ENCODE data around the gene SEMA4F.

- TF ChIP-seq, protein P1, sequence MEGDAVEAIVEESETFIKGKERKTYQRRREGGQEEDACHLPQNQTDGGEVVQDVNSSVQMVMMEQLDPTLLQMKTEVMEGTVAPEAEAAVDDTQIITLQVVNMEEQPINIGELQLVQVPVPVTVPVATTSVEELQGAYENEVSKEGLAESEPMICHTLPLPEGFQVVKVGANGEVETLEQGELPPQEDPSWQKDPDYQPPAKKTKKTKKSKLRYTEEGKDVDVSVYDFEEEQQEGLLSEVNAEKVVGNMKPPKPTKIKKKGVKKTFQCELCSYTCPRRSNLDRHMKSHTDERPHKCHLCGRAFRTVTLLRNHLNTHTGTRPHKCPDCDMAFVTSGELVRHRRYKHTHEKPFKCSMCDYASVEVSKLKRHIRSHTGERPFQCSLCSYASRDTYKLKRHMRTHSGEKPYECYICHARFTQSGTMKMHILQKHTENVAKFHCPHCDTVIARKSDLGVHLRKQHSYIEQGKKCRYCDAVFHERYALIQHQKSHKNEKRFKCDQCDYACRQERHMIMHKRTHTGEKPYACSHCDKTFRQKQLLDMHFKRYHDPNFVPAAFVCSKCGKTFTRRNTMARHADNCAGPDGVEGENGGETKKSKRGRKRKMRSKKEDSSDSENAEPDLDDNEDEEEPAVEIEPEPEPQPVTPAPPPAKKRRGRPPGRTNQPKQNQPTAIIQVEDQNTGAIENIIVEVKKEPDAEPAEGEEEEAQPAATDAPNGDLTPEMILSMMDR (IDR thresholded peaks at IDR 0.05; ENCODE audit: insufficient read depth, low read depth, low read length), result no peak
- TF ChIP-seq EZH2 (IDR thresholded peaks at IDR 0.05; ENCODE audit: insufficient read depth, low read length), result no peak
These were observed 35.5 kb upstream of the SEMA4F start for GRCh38 chr2:74618410-74619083.

Data from astrocyte (in vitro differentiated cells and primary cell).